OCI-LY1 (cell line): ENCODE measurements around the gene NDFIP1.

Experiments used
- H2AFZ ChIP-seq: fragments of 200-600 bp; sonication (generic), shearing (Covaris generic); 2 replicates; pipeline ENCODE4 v1.6.0; 2014; ENCODE audit warnings: antibody characterized with exemption, mild to moderate bottlenecking, low read length
- H3F3A ChIP-seq: fragments of 200-600 bp; sonication (generic), shearing (Covaris generic); 2 replicates; pipeline ENCODE4 v1.6.0; 2014; ENCODE audit warnings: mild to moderate bottlenecking, antibody characterized with exemption, low read length, moderate library complexity; ENCODE audit not compliant: insufficient read depth
- H3K27ac ChIP-seq: fragments of 200-600 bp; sonication (generic); 2 replicates; pipeline ENCODE4 v1.5.1; 2014; ENCODE audit warnings: low read length, mixed run types, mild to moderate bottlenecking, low read depth; ENCODE audit not compliant: poor library complexity, severe bottlenecking
- H3K27me3 ChIP-seq: fragments of 200-600 bp; sonication (generic); 2 replicates; pipeline ENCODE4 v1.6.0; 2014; ENCODE audit warnings: antibody characterized with exemption, mild to moderate bottlenecking, low read length, moderate library complexity; ENCODE audit not compliant: insufficient read depth
- H3K36me3 ChIP-seq: fragments of 200-600 bp; sonication (generic); 2 replicates; pipeline ENCODE4 v1.6.1; 2014; ENCODE audit warnings: mild to moderate bottlenecking, antibody characterized with exemption, low read length, moderate library complexity, mixed read lengths; ENCODE audit not compliant: insufficient read depth
- H3K4me1 ChIP-seq: fragments of 200-600 bp; sonication (generic); 2 replicates; pipeline ENCODE4 v1.5.1; 2014; ENCODE audit warnings: mild to moderate bottlenecking, low read length, moderate library complexity; ENCODE audit not compliant: insufficient read depth, severe bottlenecking
- H3K4me2 ChIP-seq: fragments of 200-600 bp; sonication (generic), shearing (Covaris generic); 2 replicates; pipeline ENCODE4 v1.6.1; 2014; ENCODE audit warnings: low read length
- H3K4me3 ChIP-seq: fragments of 200-600 bp; sonication (generic); 2 replicates; pipeline ENCODE4 v1.5.1; 2014; ENCODE audit warnings: low read length, low read depth, mild to moderate bottlenecking, mixed read lengths; ENCODE audit not compliant: poor library complexity, severe bottlenecking
- H3K79me2 ChIP-seq: fragments of 200-600 bp; shearing (Covaris generic); 2 replicates; pipeline ENCODE4 v1.6.1; 2016; ENCODE audit warnings: mixed run types, low read length, mixed read lengths; ENCODE audit not compliant: insufficient read depth
- H3K9ac ChIP-seq: fragments of 200-600 bp; sonication (generic), shearing (Covaris generic); 2 replicates; pipeline ENCODE4 v1.6.1; 2014; ENCODE audit warnings: mild to moderate bottlenecking, low read length, mixed read lengths
- H3K9me2 ChIP-seq: fragments of 200-600 bp; sonication (generic), shearing (Covaris generic); 2 replicates; pipeline ENCODE4 v1.6.1; 2014; ENCODE audit warnings: low read depth, mild to moderate bottlenecking, low read length, mixed read lengths
- H3K9me3 ChIP-seq: fragments of 200-600 bp; shearing (Covaris generic); 2 replicates; pipeline ENCODE4 v1.6.1; 2014; ENCODE audit warnings: low read length, mixed read lengths
- H4K20me1 ChIP-seq: fragments of 200-600 bp; sonication (generic), shearing (Covaris generic); 2 replicates; pipeline ENCODE4 v1.6.0; 2016; ENCODE audit warnings: mild to moderate bottlenecking, low read length; ENCODE audit not compliant: insufficient read depth
- CTCF ChIP-seq: fragments of 200-600 bp; sonication (generic), shearing (Covaris generic); IDR thresholded peaks from 2 replicates; pipeline ENCODE4 v1.5.1; 2017; ENCODE audit warnings: mild to moderate bottlenecking, antibody characterized with exemption, low read length, moderate library complexity, mixed read lengths
- EZH2 ChIP-seq: fragments of 200-600 bp; sonication (generic), shearing (Covaris generic); IDR thresholded peaks from 2 replicates; pipeline ENCODE4 v1.8.0; 2017; ENCODE audit warnings: borderline replicate concordance, mixed run types, mild to moderate bottlenecking, antibody characterized with exemption, low read length, moderate library complexity, mixed read lengths

NDFIP1 gene

GRCh38 chr5:142096382-142096781 is 12.2 kb upstream of the NDFIP1 start:
- no peaks in the 10 kb centered on the region for H3F3A ChIP-seq
- H3K9ac ChIP-seq: no peak overlapping the region
- no peak for TF ChIP-seq EZH2
- H3K9me2 ChIP-seq: no peaks in the 10 kb centered on the region
- H4K20me1 ChIP-seq: no peaks in the 10 kb centered on the region
- H3K36me3 ChIP-seq: no peaks in the 10 kb centered on the region
- H3K27ac ChIP-seq: no peak overlapping the region
- no peak overlapping the region for H2AFZ ChIP-seq
- no peaks in the 10 kb centered on the region for H3K79me2 ChIP-seq
- no peaks in the 10 kb centered on the region for H3K9me3 ChIP-seq
- no peak overlapping the region for H3K4me3 ChIP-seq
- no peak overlapping the region for H3K4me2 ChIP-seq
- peaks cover 7% of the 10 kb centered on the region for H3K4me1 ChIP-seq
- no peaks in the 10 kb centered on the region for H3K27me3 ChIP-seq

GRCh38 chr5:142097681-142098080 is 10.9 kb upstream of the NDFIP1 start:
- H3F3A ChIP-seq: no peaks in the 10 kb centered on the region
- no peak overlapping the region for H3K27ac ChIP-seq
- H3K9me2 ChIP-seq: no peaks in the 10 kb centered on the region
- no peak overlapping the region for H2AFZ ChIP-seq
- peaks cover 7% of the 10 kb centered on the region for H3K4me1 ChIP-seq
- no peaks in the 10 kb centered on the region for H3K36me3 ChIP-seq
- H3K4me3 ChIP-seq: no peak overlapping the region
- no peak overlapping the region for H3K9ac ChIP-seq
- no peak overlapping the region for H3K4me2 ChIP-seq
- H3K27me3 ChIP-seq: no peaks in the 10 kb centered on the region
- H3K9me3 ChIP-seq: no peaks in the 10 kb centered on the region
- H3K79me2 ChIP-seq: no peaks in the 10 kb centered on the region
- TF ChIP-seq EZH2: no peak
- no peak for TF ChIP-seq CTCF
- H4K20me1 ChIP-seq: no peaks in the 10 kb centered on the region

DNA sequence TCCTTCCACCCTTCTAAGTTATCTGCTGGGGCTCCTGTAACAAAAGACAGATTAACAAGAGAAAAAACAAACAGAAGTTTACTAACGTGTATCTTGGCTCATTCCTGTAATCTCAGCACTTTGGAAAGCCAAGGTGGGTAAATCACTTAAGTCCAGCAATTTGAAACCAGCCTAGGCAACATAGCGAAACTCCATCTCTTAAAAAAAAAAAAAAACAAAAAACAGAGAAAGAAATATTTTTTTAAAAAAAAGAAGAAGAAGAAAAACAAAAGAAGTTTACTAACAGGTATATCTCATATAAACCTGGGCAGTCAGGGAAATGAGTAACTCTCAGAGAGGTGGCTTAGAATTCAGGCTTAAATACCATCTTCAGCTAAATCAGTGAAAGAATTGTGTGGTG is 10.3 kb upstream of the NDFIP1 start:
- H4K20me1 ChIP-seq: no peaks in the 10 kb centered on the region
- H3K9ac ChIP-seq: no peak overlapping the region
- H3K4me2 ChIP-seq: no peak overlapping the region
- H3K27ac ChIP-seq: no peak overlapping the region
- no peaks in the 10 kb centered on the region for H3K27me3 ChIP-seq
- TF ChIP-seq CTCF: no peak
- no peak for TF ChIP-seq EZH2
- no peaks in the 10 kb centered on the region for H3F3A ChIP-seq
- no peak overlapping the region for H2AFZ ChIP-seq
- H3K79me2 ChIP-seq: no peaks in the 10 kb centered on the region
- no peaks in the 10 kb centered on the region for H3K9me2 ChIP-seq
- H3K36me3 ChIP-seq: no peaks in the 10 kb centered on the region
- no peaks in the 10 kb centered on the region for H3K9me3 ChIP-seq
- peaks cover 7% of the 10 kb centered on the region for H3K4me1 ChIP-seq
- no peak overlapping the region for H3K4me3 ChIP-seq

- Histone ChIP-seq H3K9me2 (no peaks in the 10 kb centered on the region), H3K27me3 (no peaks in the 10 kb centered on the region), H3K4me2 (no peak overlapping the region), H3K79me2 (no peaks in the 10 kb centered on the region), H3K4me3 (no peak overlapping the region), H3K36me3 (no peaks in the 10 kb centered on the region), H2AFZ (no peak overlapping the region), H3K9me3 (no peaks in the 10 kb centered on the region), H3F3A (no peaks in the 10 kb centered on the region), H3K9ac (no peak overlapping the region), H3K4me1 (peaks cover 7% of the 10 kb centered on the region), H4K20me1 (no peaks in the 10 kb centered on the region), H3K27ac (no peak overlapping the region)
- TF ChIP-seq CTCF: no peak
- no peak for TF ChIP-seq EZH2
Observed at GRCh38 chr5:142098931-142099330, 9.6 kb upstream of the NDFIP1 start.
